Endothelial cell of umbilical vein (primary cell): Measurements from ENCODE around the gene LRRC46. TPM values are rescaled to one million over a fixed set of nuclear protein-coding genes. Genes with fewer than 3 reads are reported as not detected.

Experiments used
- BruUV-seq: library from RNA; stranded (reverse); fragments of 400-500 nt; replicated peaks from 2 replicates; lab custom pipeline; 2021; lab: Mats Ljungman, UMichigan
- CTCF ChIA-PET: fragments of 300-600, 350-600 bp; sonication (Branson Sonifier 250); formaldehyde crosslinking; loops from one replicate; lab custom pipeline; 2021; ENCODE audit warnings: antibody characterized with exemption, inconsistent platforms; lab: Charles Lee
- POLR2A ChIA-PET: fragments of 300-600, 350-600 bp; sonication (Branson Sonifier 250); formaldehyde crosslinking; loops from one replicate; lab custom pipeline; 2021; ENCODE audit warnings: antibody characterized with exemption, inconsistent platforms; lab: Charles Lee
- DNase-seq: peaks from one replicate; pipeline ENCODE4 v3.0.0-alpha.2; 2011; ENCODE audit warnings: low read depth, low spot score
- FAIRE-seq: peaks from 2 replicates; lab custom pipeline; 2011; peaks lifted over from hg19 to GRCh38; lab: Jason Lieb, UNC
- H2AFZ ChIP-seq: 2 replicates; pipeline ENCODE4 v1.6.0; 2012; ENCODE audit warnings: low read depth, low read length, control low read depth, inconsistent platforms
- H3K27ac ChIP-seq: 2 replicates; pipeline ENCODE4 v1.5.1; 2011; ENCODE audit warnings: low read depth, mild to moderate bottlenecking, control low read depth, low read length, moderate library complexity; ENCODE audit not compliant: insufficient read depth
- H3K27me3 ChIP-seq, 2 experiments: 2 replicates each; pipeline versions ENCODE4 v1.6.0 to v1.6.1; 2011; ENCODE audit warnings: low read length in 2 of 2, mixed read lengths in 1 of 2; ENCODE audit not compliant: control insufficient read depth in 2 of 2, insufficient read depth in 2 of 2
- H3K36me3 ChIP-seq, 2 experiments: 2 replicates in 1 of 2; 3 replicates in 1 of 2; pipeline ENCODE4 v1.5.1; 2011; ENCODE audit warnings: low read length in 2 of 2, mild to moderate bottlenecking in 1 of 2, moderate library complexity in 1 of 2; ENCODE audit not compliant: control insufficient read depth in 2 of 2, insufficient read depth in 2 of 2; ENCODE audit errors: extremely low read depth in 1 of 2
- H3K4me1 ChIP-seq: 3 replicates; pipeline ENCODE4 v1.5.1; 2011; ENCODE audit warnings: mild to moderate bottlenecking, low read length; ENCODE audit not compliant: control insufficient read depth, insufficient read depth; ENCODE audit errors: extremely low read depth
- H3K4me2 ChIP-seq: 2 replicates; pipeline ENCODE4 v1.6.1; 2011; ENCODE audit warnings: low read length, control low read depth, mixed read lengths; ENCODE audit not compliant: insufficient read depth
- H3K4me3 ChIP-seq, 3 experiments: fragments of 200-600 bp in 1 of 3; sonication (generic), shearing (Covaris generic) in 1 of 3; replicated peaks in 1 of 3; 2 replicates each; pipeline ENCODE4 v1.5.1; 2011 to 2016; ENCODE audit warnings: control low read depth in 3 of 3, low read length in 3 of 3, mild to moderate bottlenecking in 2 of 3, inconsistent platforms in 1 of 3, low read depth in 1 of 3, moderate library complexity in 1 of 3; ENCODE audit not compliant: insufficient read depth in 1 of 3
- H3K79me2 ChIP-seq: 2 replicates; pipeline ENCODE4 v1.6.0; 2012; ENCODE audit warnings: low read length, inconsistent platforms; ENCODE audit not compliant: control insufficient read depth, insufficient read depth
- H3K9ac ChIP-seq: replicated peaks from 2 replicates; pipeline ENCODE3; 2011; ENCODE audit warnings: low read length, control low read depth; ENCODE audit not compliant: insufficient read depth; ENCODE audit errors: extremely low read depth
- H3K9me1 ChIP-seq: replicated peaks from 3 replicates; pipeline ENCODE4 v1.6.0; 2011; ENCODE audit warnings: mild to moderate bottlenecking, low read length; ENCODE audit not compliant: control insufficient read depth, insufficient read depth; ENCODE audit errors: extremely low read depth
- H3K9me3 ChIP-seq: replicated peaks from 2 replicates; pipeline ENCODE4 v1.5.1; 2012; ENCODE audit warnings: low read length, inconsistent platforms; ENCODE audit not compliant: control insufficient read depth, insufficient read depth
- H4K20me1 ChIP-seq: replicated peaks from 2 replicates; pipeline ENCODE3; 2011; ENCODE audit warnings: mild to moderate bottlenecking, low read length; ENCODE audit not compliant: control insufficient read depth, insufficient read depth; ENCODE audit errors: extremely low read depth
- EZH2 ChIP-seq: IDR thresholded peaks from 2 replicates; pipeline ENCODE4 v1.6.1; 2012; ENCODE audit warnings: borderline replicate concordance, low read depth, mild to moderate bottlenecking, moderate library complexity, low read length, inconsistent platforms; ENCODE audit not compliant: severe bottlenecking
- POLR2A ChIP-seq: IDR thresholded peaks from 2 replicates; pipeline ENCODE4 v1.6.1; 2012; ENCODE audit warnings: low read depth, mild to moderate bottlenecking, control low read depth, low read length
- POLR2AphosphoS5 ChIP-seq: IDR thresholded peaks from 2 replicates; pipeline ENCODE4 v1.6.1; 2012; ENCODE audit warnings: low read depth, mild to moderate bottlenecking, control low read depth, low read length, moderate library complexity; ENCODE audit not compliant: insufficient read depth
- dilution Hi-C: fragments of 300-500 bp; cut with MboI; formaldehyde crosslinking; loops from one replicate; pipeline ENCODE4 v1.15.0; 2019; ENCODE audit warnings: low sequenced_read_pairs; ENCODE audit not compliant: extremely low pct_ligation_motif_present
- intact Hi-C: fragments of 100-400 bp; cut with micrococcal nuclease; formaldehyde crosslinking; loops from one replicate; pipeline ENCODE4 v1.10.0; 2022
- polyA plus RNA-seq, 4 experiments: library from polyadenylated mRNA; depleted of rRNA in 3 of 4; stranded (reverse) in 3 of 4; unstranded in 1 of 4; fragments of >200 nt; gene quantifications; 2 replicates each; pipeline versions ENCODE4 v1.2.1 to v1.2.3, GENCODE V29; 2011 to 2012; ENCODE audit warnings: missing spikeins in 1 of 4
- total RNA-seq: library from RNA; stranded (reverse); gene quantifications from 2 replicates; pipeline ENCODE4 v1.2.3, GENCODE V29; 2021
- TF ChIP-seq, protein P1 (sequence below), 2 donors: IDR thresholded peaks; 1 replicate in 1 of 2; 2 replicates in 1 of 2; pipeline ENCODE4 v1.5.1; 2011; ENCODE audit warnings: low read length in 2 of 2, mild to moderate bottlenecking in 2 of 2, moderate library complexity in 2 of 2, control low read depth in 1 of 2, inconsistent platforms in 1 of 2, low read depth in 1 of 2; ENCODE audit not compliant: insufficient read depth in 1 of 2; ENCODE audit errors: extremely low read depth in 1 of 2

Gene LRRC46
- total and polyA plus RNA-seq, 2 donors (not counting 3 experiments of a cell fraction or from before 2014, with no cell fraction given) = 0.36 to 0.42 TPM

GRCh38 chr17:47823519-47823918, 8.0 kb upstream of the LRRC46 start:
- H3K36me3 ChIP-seq = peaks cover 7 to 23% of the 10 kb centered on the region in 2 experiments
- POLR2A ChIA-PET = no interaction called here

GRCh38 chr17:47829870-47830269, 1.6 kb upstream of the LRRC46 start:
- no peak for TF ChIP-seq EZH2
- TF ChIP-seq POLR2A = no peak
- TF ChIP-seq, protein P1, sequence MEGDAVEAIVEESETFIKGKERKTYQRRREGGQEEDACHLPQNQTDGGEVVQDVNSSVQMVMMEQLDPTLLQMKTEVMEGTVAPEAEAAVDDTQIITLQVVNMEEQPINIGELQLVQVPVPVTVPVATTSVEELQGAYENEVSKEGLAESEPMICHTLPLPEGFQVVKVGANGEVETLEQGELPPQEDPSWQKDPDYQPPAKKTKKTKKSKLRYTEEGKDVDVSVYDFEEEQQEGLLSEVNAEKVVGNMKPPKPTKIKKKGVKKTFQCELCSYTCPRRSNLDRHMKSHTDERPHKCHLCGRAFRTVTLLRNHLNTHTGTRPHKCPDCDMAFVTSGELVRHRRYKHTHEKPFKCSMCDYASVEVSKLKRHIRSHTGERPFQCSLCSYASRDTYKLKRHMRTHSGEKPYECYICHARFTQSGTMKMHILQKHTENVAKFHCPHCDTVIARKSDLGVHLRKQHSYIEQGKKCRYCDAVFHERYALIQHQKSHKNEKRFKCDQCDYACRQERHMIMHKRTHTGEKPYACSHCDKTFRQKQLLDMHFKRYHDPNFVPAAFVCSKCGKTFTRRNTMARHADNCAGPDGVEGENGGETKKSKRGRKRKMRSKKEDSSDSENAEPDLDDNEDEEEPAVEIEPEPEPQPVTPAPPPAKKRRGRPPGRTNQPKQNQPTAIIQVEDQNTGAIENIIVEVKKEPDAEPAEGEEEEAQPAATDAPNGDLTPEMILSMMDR (IDR thresholded peaks at IDR 0.05; ENCODE audit: extremely low read depth in 1 of 2, insufficient read depth in 1 of 2, low read depth in 1 of 2, low read length in 2 of 2) = no peak
- Histone ChIP-seq H3K27me3 (no peaks in the 10 kb centered on the region), H3K79me2 (peaks cover 14% of the 10 kb centered on the region), H3K9me1 (no peaks in the 10 kb centered on the region), H3K9ac (no peak overlapping the region), H3K9me3 (no peaks in the 10 kb centered on the region), H4K20me1 (no peaks in the 10 kb centered on the region), H3K36me3 (peaks cover 7 to 15% of the 10 kb centered on the region in 2 experiments), H3K4me1 (peaks cover 22% of the 10 kb centered on the region), H3K4me2 (no peak overlapping the region), H3K27ac (no peak overlapping the region), H2AFZ (no peak overlapping the region), H3K4me3 (no peak overlapping the region)
- FAIRE-seq (no peak), DNase-seq (no peak)
- BruUV-seq = no TSS peak
- intact Hi-C loops = loop anchor here (2.0 kb wide), 1 partner anchor 53 kb away; no protein-coding TSS in a partner anchor
- ChIA-PET CTCF (no interaction called here), POLR2A (interaction anchor here (0.7 kb wide), 1 partner anchor 180 kb away, joined by 4 read pairs; the partner anchor contains the start of gene KPNB1)
- dilution Hi-C loops = no loop called here

More at GRCh38 chr17:47823519-47823918, 8.0 kb upstream of the LRRC46 start:
- dilution Hi-C loops = no loop called here
- no peak overlapping the region for H3K9ac ChIP-seq
- no peaks in the 10 kb centered on the region for H3K9me3 ChIP-seq
- intact Hi-C loops = no loop called here
- no peak overlapping the region for H2AFZ ChIP-seq
- H3K4me2 ChIP-seq = no peak overlapping the region
- CTCF ChIA-PET = no interaction called here
- TF ChIP-seq POLR2A (no peak), POLR2AphosphoS5 (no peak), EZH2 (no peak)
- peaks cover 9% of the 10 kb centered on the region for H3K79me2 ChIP-seq
- no peaks in the 10 kb centered on the region for H4K20me1 ChIP-seq
- H3K4me3 ChIP-seq = no peak overlapping the region
- no peaks in the 10 kb centered on the region for H3K9me1 ChIP-seq
- BruUV-seq = no TSS peak
- no peak for DNase-seq
- no peak for FAIRE-seq
- no peaks in the 10 kb centered on the region for H3K27me3 ChIP-seq
- H3K27ac ChIP-seq = no peak overlapping the region
- peaks cover 17% of the 10 kb centered on the region for H3K4me1 ChIP-seq
